ENCODE data around the gene OR5AL1.

- TF ChIP-seq CTCF (IDR thresholded peaks at IDR 0.05) (no peak), POLR2A (IDR thresholded peaks at IDR 0.05) (no peak), EP300 (IDR thresholded peaks at IDR 0.05) (no peak), POLR2AphosphoS5 (IDR thresholded peaks at IDR 0.05) (no peak)
Measured at GRCh38 chr11:56375324-56375723, 37.2 kb upstream of the OR5AL1 start, which contains the start of gene OR8U1.
